HG03460 (cell line): ENCODE measurements around the gene DRAP1.
"Not testable (repeated sequence)": the region's sequence is repeated elsewhere in the genome, so short reads cannot be mapped to it uniquely, and the experiment has no call there.

Source experiments
- ATAC-seq: cut with Tn5 transposase; IDR thresholded peaks from one replicate; pipeline ENCODE4 v1.9.1; 2021; ENCODE audit not compliant: unreplicated experiment

DRAP1 gene

DNA sequence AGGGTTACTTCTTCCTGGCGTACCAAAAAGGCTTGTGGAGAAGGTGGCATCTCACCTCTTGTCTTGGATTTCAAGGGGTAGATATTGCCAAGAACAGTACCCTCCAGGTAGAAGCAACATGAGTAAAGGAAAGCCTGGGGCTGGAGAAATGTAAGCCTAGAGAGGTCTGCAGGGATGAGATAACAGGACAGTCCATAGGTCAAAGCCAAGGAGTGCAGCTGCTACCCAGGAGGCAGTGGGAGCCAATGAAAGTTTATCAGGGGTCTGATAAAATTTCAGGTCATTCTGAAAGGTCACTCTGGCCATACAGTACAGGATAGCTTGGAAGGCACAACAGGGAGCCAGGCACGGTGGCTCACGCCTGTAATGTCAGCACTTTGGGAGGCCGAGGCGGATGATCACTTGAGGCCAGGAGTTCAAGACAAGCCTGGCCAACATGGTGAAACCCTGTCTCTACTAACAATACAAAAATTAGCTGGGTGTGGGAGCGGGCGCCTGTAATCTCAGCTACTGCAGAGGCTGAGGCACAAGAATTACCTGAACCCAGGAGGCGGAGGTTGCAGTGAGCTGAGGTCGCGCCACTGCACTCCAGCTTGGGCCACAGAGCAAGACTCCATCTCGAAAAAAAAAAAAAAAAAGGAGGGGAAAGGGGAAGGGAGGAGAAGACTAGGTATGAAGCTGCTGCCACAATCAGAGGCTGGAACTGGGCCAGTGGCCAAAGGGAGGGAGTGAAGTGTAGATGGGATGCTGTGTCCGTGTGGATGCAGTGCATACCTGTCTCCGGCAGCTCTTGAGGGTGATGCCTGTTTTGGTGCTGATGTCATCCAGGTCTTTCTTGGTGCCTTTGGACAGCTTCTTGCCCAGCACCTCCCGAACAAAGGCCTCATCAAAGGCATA lies 32.2 kb upstream of the DRAP1 start:
- no peak for ATAC-seq

DNA sequence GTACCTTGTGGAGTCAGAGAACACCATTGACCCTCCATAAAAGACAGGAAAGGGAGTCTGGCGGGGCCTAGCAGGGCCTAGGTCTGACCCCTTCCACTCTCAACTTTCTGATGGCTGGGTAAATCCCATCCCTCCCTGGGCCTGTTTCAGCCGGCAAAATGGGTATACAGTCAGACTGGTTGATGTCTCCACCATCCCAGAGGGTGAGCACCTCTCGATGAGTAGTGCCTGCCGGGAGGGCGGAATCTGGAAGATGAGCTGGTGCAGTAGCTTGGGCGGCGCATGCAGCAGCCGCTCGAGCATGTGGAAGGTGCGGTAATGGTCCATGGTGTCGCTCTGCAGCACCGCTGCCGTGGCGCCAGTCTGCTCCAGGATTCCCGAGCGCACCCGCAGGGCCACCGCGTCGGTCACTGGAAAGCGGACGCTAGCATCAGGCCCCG lies 31.5 kb upstream of the DRAP1 start:
- ATAC-seq, result no peak

GRCh38 chr11:65888163-65888814 lies 30.9 kb upstream of the DRAP1 start, which contains the start of gene FIBP:
Gene FIBP (minus strand): TSS chr11:65888471. CDS start chr11:65888418, 53 bp downstream.
- peak; percentile 35 for ATAC-seq

DNA sequence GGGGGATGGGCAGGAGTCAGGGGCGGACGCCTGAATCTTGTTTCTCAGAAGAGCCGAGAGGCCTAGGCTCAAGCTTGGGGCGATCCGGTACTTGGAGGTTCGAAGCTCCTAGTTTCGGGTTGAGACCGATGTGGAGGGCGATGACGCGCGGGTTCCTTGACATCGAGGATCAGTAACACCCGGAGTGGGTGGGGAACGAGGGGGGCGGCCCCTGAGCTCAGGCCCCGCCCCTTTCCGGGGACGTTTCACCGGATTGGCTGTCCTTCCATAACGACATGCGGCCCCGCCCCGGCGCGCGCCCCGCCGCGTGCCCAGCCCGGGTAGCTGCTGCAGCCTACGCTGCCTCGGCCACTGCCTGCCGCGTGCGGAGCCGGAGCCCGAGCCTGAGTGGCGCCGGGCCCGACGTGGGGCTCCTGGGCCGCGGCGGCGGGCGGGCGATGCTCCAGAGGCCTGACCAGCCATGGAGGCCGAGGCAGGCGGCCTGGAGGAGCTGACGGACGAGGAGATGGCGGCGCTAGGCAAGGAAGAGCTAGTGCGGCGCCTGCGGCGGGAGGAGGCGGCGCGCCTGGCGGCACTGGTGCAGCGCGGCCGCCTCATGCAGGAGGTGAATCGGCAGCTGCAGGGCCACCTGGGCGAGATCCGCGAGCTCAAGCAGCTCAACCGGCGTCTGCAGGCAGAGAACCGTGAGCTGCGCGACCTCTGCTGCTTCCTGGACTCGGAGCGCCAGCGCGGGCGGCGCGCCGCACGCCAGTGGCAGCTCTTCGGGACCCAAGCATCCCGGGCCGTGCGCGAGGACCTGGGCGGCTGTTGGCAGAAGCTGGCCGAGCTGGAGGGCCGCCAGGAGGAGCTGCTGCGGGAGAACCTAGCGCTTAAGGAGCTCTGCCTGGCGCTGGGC lies 28.7 kb upstream of the DRAP1 start, which contains the start of gene CCDC85B:
TSS of gene CCDC85B (plus strand) at position 350 of the 895 bp plus-strand sequence. CDS start at position 461, 111 bp downstream.
- no peak for ATAC-seq

GRCh38 chr11:65891219-65892136 lies 27.7 kb upstream of the DRAP1 start:
- ATAC-seq, result no peak

- not testable (repeated sequence) for ATAC-seq
Measured at GRCh38 chr11:65892137-65892540, 27.1 kb upstream of the DRAP1 start.

GRCh38 chr11:65892661-65893317 lies 26.4 kb upstream of the DRAP1 start:
- no peak for ATAC-seq

DNA sequence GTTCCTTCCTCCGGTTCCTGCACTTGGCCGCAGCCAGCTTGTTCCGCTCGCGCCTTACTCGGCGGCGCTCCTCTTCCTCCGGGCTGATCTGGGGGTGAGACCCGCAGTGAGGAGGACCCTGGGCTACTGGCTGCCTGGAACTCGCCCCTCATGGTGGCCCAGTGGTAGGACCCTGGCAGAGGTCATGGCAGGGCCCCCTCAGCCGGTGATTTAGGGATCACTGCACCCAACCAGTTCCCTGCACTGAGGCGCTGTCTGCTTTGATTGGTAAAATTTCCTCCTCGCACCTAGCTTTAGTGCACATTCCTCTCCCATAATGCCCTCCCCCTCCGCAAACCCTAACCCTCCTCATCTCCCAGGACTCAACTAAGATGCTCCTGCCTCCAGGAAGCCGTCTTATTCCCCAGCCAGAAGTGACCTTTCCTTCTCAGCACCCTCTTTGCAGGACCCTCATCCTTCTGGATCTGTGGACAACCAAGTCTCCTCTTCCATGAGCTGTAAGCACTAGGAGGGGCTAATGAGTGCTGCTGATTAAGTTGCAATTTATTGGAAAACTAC lies 25.1 kb upstream of the DRAP1 start:
- no peak for ATAC-seq

DNA sequence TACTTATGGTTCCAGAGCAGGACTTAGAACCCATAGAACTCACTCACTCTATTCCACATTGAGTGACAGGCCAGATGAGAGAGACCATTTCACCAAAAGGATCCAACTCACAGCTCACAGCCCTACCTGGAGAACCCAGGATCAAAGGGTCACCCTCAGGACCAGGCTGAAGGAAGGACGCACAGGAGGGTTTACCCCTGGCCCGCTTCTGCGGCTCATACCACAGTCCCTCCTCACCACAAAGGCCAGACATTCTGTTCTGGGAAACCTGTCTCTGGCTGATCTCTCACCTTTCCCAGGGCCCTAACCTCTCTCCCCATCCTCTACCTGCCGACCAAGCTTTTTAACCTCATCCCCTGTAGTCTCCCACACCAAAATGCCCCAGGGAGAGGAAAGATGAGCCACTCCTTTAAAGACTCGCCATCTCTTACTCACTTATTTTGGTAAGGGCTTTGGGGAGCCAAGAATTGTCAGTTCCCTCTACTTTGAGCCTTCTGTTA lies 23.7 kb upstream of the DRAP1 start:
- no peak for ATAC-seq

DNA sequence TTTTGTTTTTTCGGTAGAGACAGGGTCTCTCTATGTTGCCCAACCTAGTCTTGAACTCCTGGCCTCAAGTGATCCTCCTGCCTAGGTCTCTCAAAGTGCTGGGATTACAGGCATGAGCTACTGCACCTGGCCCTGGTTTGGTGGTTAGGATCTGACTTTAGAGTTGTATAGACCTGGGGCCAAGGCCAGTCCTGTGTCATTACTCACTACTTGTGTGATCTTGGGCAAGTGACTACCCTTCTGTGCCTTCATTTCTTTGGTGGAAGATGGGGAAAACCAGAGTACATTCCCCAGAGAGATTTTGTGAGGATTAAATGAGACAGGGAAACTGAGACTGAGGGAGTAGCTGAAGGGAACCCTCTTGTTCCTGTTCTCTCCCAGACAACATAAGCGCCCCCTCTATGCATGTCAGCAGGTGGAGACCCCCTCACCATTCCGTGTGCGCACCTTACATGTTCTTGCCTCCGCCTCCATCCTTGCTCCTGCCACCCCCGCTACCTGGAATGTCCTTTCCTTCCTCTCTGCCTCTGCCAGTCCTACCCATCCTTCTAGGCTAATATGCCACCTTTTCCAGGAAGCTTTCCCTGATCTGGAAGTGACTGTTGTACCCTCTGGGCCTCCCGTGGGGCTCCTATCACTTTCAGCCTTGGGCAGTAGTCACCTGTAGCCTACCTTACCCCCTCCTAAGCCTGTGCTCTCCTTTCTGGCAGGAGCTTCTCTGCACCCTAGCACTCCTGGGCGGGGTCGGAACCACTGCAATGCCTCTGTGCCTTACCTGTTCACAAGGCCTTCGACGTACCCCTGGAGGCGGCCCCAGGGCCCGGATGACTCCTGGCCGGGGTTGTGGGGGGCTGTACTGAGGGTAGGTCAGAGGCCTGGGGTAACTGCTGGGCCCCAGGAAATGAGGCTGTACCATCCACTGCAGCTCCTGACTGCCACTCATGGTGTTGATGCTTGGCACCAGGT lies 22.9 kb upstream of the DRAP1 start:
- no peak for ATAC-seq

GRCh38 chr11:65897020-65897471 lies 22.2 kb upstream of the DRAP1 start:
- no peak for ATAC-seq

DNA sequence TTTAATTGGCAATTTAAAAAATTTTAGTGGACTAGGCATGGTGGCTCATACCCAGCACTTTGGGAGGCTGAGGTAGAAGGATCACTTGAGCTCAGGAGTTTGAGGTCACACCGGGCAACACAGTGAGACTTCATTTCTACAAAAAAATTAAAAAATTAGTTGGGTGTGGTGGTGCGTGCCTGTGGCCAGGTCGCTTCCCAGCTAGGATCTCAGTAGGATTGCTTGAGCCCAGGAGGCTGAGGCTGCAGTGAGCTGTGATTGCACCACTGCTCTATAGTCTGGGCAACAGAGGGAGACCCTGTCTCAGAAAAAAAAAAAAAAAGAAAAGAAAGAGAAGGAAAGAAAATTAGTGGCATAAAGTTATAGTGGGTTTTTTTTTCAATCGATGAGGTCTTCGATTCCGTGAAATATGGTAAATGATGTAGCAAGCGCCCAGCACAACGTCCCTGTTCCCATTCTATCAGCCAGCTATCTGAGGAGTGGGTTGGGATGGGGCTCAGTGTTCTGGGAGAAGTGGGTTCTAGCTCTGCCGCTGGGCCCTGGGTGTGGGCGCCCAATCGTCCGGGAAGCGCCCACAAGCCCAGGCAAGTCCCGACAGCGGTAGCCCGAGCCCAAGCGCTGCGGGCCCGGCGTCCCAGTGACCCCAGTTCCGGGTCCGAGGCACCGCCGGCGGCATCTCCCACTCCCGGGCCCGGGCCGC lies 20.4 kb upstream of the DRAP1 start:
- no peak for ATAC-seq

DNA sequence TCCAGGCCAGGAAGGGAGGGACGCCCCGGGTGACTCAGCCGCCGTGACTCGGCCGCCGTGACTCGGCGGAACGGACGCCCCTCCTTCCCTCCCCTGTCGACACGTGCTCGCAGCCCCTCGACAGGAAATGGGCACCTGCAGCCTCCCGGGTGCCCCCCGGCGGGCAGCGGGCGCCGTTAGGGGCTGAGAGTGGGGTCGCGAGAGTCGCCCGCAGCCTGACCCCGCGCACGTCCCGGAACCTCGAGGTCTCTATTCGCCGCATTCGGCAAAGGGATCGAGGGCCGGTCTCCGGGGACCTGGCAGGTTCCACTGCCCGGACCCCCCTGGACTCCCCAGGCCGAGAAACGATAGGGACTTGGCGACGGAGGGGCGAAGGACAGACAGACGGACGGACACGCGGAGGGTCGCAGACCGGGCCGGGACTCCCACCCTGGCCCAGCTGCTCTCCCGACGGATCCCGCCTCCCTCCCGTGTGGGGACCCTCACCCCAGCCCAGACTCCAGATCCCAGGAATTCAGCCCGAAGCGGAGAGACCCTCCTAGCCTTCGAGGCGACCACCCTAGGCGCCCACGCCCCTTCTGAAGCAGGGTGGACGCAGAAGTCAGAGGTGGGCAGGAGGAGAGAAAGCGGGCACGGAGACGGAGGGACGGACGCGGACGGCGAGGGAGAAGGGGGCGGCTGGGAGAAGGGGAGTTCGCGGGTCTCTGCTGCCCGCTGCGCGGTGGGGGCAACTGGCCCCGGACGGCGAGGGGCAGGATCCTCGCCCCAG lies 19.7 kb upstream of the DRAP1 start:
- no peak for ATAC-seq

- ATAC-seq, result peak; percentile 76
Measured at GRCh38 chr11:65900125-65900898, 18.9 kb upstream of the DRAP1 start, which contains the start of gene FOSL1. Gene FOSL1 (minus strand): TSS chr11:65900388. CDS start chr11:65900339, 49 bp downstream.

DNA sequence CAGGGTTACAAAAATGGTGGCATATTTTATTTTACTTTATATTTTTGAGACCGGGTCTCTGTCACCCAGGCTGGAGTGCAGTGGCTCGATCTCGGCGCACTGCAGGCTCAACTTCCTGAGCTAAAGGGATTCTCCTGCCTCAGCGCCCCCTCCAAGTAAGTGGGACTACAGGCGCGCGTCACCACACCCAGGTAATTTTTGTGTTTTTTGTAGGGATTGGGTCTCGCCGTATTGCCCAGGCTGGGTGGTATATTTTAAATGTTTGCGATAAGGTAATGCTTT lies 18.4 kb upstream of the DRAP1 start:
- ATAC-seq, result no peak

GRCh38 chr11:65903068-65903481 lies 16.2 kb upstream of the DRAP1 start:
- no peak for ATAC-seq
